Measurements from ENCODE around the gene ZNF223. TPM values are rescaled to one million over a fixed set of nuclear protein-coding genes. Genes with fewer than 3 reads are reported as not detected.

ZNF223 gene
- total and polyA plus RNA-seq, 9 of the 15 experiments (the other 6 are each of a cell fraction or from before 2014, with no cell fraction given): 0.21 to 1.8 (median 0.71) TPM

DNA sequence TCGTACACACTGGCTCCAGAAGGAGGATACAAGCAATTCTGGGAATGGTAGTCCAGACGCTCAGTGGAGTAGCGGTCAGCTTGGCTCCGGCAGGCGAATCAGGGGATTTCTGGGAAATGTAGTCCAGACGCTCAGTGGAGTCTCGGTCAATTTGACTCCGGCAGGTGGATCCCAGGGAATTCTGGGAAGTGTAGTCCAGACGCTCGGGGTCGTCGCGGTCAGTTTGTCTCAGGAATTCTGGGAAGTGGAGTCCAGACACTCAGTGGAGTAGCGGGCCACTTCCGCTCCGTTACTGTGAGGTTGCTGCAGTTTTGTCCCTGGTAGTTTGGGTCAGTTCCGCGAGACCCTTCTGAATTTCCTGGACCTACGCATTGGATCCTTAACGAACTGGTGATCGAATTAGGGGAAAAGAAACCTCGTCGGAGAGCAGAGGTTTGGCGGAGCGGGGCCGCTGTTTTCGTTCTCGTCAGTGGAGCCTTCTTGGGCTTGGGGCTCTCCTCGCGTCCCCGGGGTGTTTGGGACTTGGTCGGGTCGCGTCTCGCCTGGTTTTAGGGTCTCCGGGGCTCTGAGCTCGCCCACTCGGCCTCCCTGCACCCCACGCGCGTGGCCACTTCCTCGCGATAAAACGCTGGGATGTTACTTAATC lies 61.4 kb downstream of the ZNF223 start, which contains the start of gene ZNF225 (continued):
- TF ChIP-seq, protein P1, sequence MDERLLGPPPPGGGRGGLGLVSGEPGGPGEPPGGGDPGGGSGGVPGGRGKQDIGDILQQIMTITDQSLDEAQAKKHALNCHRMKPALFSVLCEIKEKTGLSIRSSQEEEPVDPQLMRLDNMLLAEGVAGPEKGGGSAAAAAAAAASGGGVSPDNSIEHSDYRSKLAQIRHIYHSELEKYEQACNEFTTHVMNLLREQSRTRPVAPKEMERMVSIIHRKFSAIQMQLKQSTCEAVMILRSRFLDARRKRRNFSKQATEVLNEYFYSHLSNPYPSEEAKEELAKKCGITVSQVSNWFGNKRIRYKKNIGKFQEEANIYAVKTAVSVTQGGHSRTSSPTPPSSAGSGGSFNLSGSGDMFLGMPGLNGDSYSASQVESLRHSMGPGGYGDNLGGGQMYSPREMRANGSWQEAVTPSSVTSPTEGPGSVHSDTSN (CRISPR knock-in tag; IDR thresholded peaks at IDR 0.05; ENCODE audit: low read depth): no peak
- TF ChIP-seq, protein P1 (tag; conservative IDR thresholded peaks at IDR 0.05; ENCODE audit: low read depth): no peak
- TF ChIP-seq, protein P2, sequence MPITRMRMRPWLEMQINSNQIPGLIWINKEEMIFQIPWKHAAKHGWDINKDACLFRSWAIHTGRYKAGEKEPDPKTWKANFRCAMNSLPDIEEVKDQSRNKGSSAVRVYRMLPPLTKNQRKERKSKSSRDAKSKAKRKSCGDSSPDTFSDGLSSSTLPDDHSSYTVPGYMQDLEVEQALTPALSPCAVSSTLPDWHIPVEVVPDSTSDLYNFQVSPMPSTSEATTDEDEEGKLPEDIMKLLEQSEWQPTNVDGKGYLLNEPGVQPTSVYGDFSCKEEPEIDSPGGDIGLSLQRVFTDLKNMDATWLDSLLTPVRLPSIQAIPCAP (CRISPR knock-in tag; IDR thresholded peaks at IDR 0.05; ENCODE audit: borderline replicate concordance): no peak
- no peak for TF ChIP-seq EHMT2 (IDR thresholded peaks at IDR 0.05)
- TF ChIP-seq ZBTB7A (IDR thresholded peaks at IDR 0.05; ENCODE audit: borderline replicate concordance, control insufficient read depth, low read depth, low read length): peak; percentile 45; the same call in 1 of the 2 replicates
- TF ChIP-seq ZNF507 (tag; conservative IDR thresholded peaks at IDR 0.05): no peak
- TF ChIP-seq CC2D1A (IDR thresholded peaks at IDR 0.05): no peak
